HepG2 (cell line): Measurements from ENCODE around the gene EDAR. TPM values are rescaled to one million over a fixed set of nuclear protein-coding genes. Genes with fewer than 3 reads are reported as not detected.
A peak's percentile ranks its signal among the peaks of the same experiment; 100 is the strongest.

Experiments
- ATAC-seq: fragments of 200-7000 bp; cut with Tn5 transposase; 3 replicates; pipeline ENCODE4 v1.9.1; 2020; ENCODE audit warnings: mild to moderate bottlenecking, moderate library complexity
- BruUV-seq: library from RNA; stranded (reverse); fragments of 400-500 nt; replicated peaks from 2 replicates; lab custom pipeline; 2021; lab: Mats Ljungman, UMichigan
- CTCF ChIA-PET: fragments of 300-600 bp; formaldehyde crosslinking; extraction: SDS; loops from one replicate; lab custom pipeline; 2021; ENCODE audit warnings: low total read pairs, inconsistent platforms, low intra/inter-chr PET ratio; lab: Yijun Ruan, JAX
- POLR2A ChIA-PET: fragments of 350-600 bp; sonication (Branson Sonifier 250); formaldehyde crosslinking; loops from one replicate; lab custom pipeline; 2020; ENCODE audit warnings: antibody characterized with exemption, inconsistent platforms; lab: Yijun Ruan, JAX
- DNase-seq: peaks from one replicate; pipeline ENCODE4 v3.0.0-alpha.2; 2015; ENCODE audit warnings: low spot score
- FAIRE-seq: peaks from 3 replicates; lab custom pipeline; 2011; peaks lifted over from hg19 to GRCh38; lab: Jason Lieb, UNC
- H2AFZ ChIP-seq: one replicate; pipeline ENCODE4 v1.6.1; 2011; ENCODE audit warnings: low read length, inconsistent platforms
- H3K27ac ChIP-seq: fragments of 300-600 bp; 3 replicates; pipeline ENCODE4 v1.8.0; 2011; ENCODE audit warnings: mixed run types, mild to moderate bottlenecking, mixed read lengths, low read length, inconsistent platforms; ENCODE audit not compliant: insufficient read depth; ENCODE audit errors: extremely low read length
- H3K27me3 ChIP-seq, 2 experiments: fragments of 200-600 bp in 1 of 2; 2 replicates in 1 of 2; 3 replicates in 1 of 2; pipeline versions ENCODE4 v1.6.0 to v1.8.0; 2011; ENCODE audit warnings: low read length in 2 of 2, mild to moderate bottlenecking in 2 of 2, moderate library complexity in 2 of 2, inconsistent platforms in 1 of 2; ENCODE audit not compliant: insufficient read depth in 2 of 2, control insufficient read depth in 1 of 2
- H3K36me3 ChIP-seq, 2 experiments: fragments of 200-600 bp in 1 of 2; replicated peaks in 1 of 2; 2 replicates in 1 of 2; 3 replicates in 1 of 2; pipeline versions ENCODE4 v1.5.1 to v1.8.0; 2011; ENCODE audit warnings: low read length in 2 of 2, inconsistent platforms in 1 of 2; ENCODE audit not compliant: insufficient read depth in 2 of 2, control insufficient read depth in 1 of 2
- H3K4me1 ChIP-seq: 2 replicates; pipeline ENCODE4 v1.5.1; 2012; ENCODE audit warnings: low read length, inconsistent platforms; ENCODE audit not compliant: insufficient read depth
- H3K4me2 ChIP-seq: 2 replicates; pipeline ENCODE4 v1.6.0; 2011; ENCODE audit warnings: low read depth, low read length, inconsistent platforms
- H3K4me3 ChIP-seq, 3 experiments: fragments of 200-600 bp in 1 of 3; sonication (generic), shearing (Covaris generic) in 1 of 3; replicated peaks in 1 of 3; 2 replicates each; pipeline ENCODE4 v1.5.1; 2011 to 2016; ENCODE audit warnings: low read length in 3 of 3, inconsistent platforms in 2 of 3, low read depth in 2 of 3, mild to moderate bottlenecking in 2 of 3, control low read depth in 1 of 3, mixed read lengths in 1 of 3; ENCODE audit not compliant: insufficient read depth in 1 of 3
- H3K79me2 ChIP-seq: one replicate; pipeline ENCODE4 v1.6.1; 2011; ENCODE audit warnings: low read length, inconsistent platforms; ENCODE audit not compliant: insufficient read depth
- H3K9ac ChIP-seq: 2 replicates; pipeline ENCODE4 v1.6.0; 2011; ENCODE audit warnings: mild to moderate bottlenecking, low read depth, low read length, inconsistent platforms; ENCODE audit not compliant: insufficient read depth
- H3K9me3 ChIP-seq: 2 replicates; pipeline ENCODE4 v1.5.1; 2012; ENCODE audit warnings: mild to moderate bottlenecking, low read length
- H4K20me1 ChIP-seq: 2 replicates; pipeline ENCODE4 v1.6.0; 2011; ENCODE audit warnings: inconsistent platforms, mild to moderate bottlenecking, low read length, moderate library complexity; ENCODE audit not compliant: insufficient read depth
- ETV5 ChIP-seq: IDR thresholded peaks from 2 replicates; pipeline ENCODE4 v1.6.1; 2018; ENCODE audit warnings: missing biosample characterization, missing genetic modification reagents, inconsistent platforms, borderline replicate concordance
- HIC2 ChIP-seq: sonication (generic); formaldehyde crosslinking; IDR thresholded peaks from 2 replicates; pipeline ENCODE4 v1.9.0; 2022; ENCODE audit warnings: low read depth, missing genetic modification reagents
- ZMYM3 ChIP-seq: sonication (generic); formaldehyde crosslinking; IDR thresholded peaks from 2 replicates; pipeline ENCODE4 v1.5.1; 2020; ENCODE audit warnings: mild to moderate bottlenecking, missing genetic modification reagents
- ZNF350 ChIP-seq: sonication (generic); formaldehyde crosslinking; IDR thresholded peaks from 2 replicates; pipeline ENCODE4 v1.4.0; 2020; ENCODE audit warnings: mild to moderate bottlenecking, low read depth, missing genetic modification reagents, borderline replicate concordance
- ZNF432 ChIP-seq: sonication (generic); formaldehyde crosslinking; IDR thresholded peaks from 2 replicates; pipeline ENCODE4 v1.5.0; 2020; ENCODE audit warnings: missing genetic modification reagents, mild to moderate bottlenecking, borderline replicate concordance
- WGBS: methylation state at CpG from one replicate; pipeline ENCODE4 v1.1.6; 2017; ENCODE audit warnings: low lambda C conversion rate; 5-methylcytosine and 5-hydroxymethylcytosine counted together
- in situ Hi-C: cut with HindIII; loops from 2 replicates; pipeline ENCODE4 v1.10.0; 2017; ENCODE audit warnings: low pct_unique_long_range_greater_than_20kb; ENCODE audit not compliant: extremely low pct_ligation_motif_present
- intact Hi-C: fragments of 100-400 bp; cut with micrococcal nuclease; formaldehyde crosslinking; loops from one replicate; pipeline ENCODE4 v1.10.0; 2022; ENCODE audit not compliant: unreplicated experiment
- polyA plus RNA-seq, 8 experiments: library from polyadenylated mRNA; depleted of rRNA in 3 of 8; stranded (reverse) in 7 of 8; unstranded in 1 of 8; fragments of >200 nt; fragmentation: Illumina TruSeq in 4 of 8; extraction: Trizol in 4 of 8; gene quantifications; 2 replicates each; pipeline versions ENCODE4 v1.2.1 to v1.2.3, GENCODE V29; 2011 to 2016; ENCODE audit warnings: low read depth in 4 of 8, missing spikeins in 1 of 8, mixed read lengths in 1 of 8; ENCODE audit not compliant: insufficient read depth in 1 of 8
- total RNA-seq, 5 experiments: library from RNA; depleted of rRNA; stranded (reverse); fragments of >200 nt; fragmentation: Illumina TruSeq; extraction: Trizol; gene quantifications; 2 replicates each; pipeline ENCODE4 v1.2.3, GENCODE V29; 2016; ENCODE audit warnings: low read depth in 1 of 5

The EDAR gene
- total and polyA plus RNA-seq, 2 of the 13 experiments (the other 11 are each of a cell fraction or from before 2014, with no cell fraction given), result not detected

- FAIRE-seq (no peak), ATAC-seq (no peak), DNase-seq (no peak)
- no peak overlapping the region for H3K27ac ChIP-seq
- no peak overlapping the region for H2AFZ ChIP-seq
- peak; percentile 52; the same call in 1 of the 2 replicates for TF ChIP-seq ZMYM3 (CRISPR knock-in tag)
- TF ChIP-seq ZNF432, result no peak
- WGBS, result 75% methylated on average over 5 of the region's 5 CpGs
- in situ Hi-C loops, result no loop called here
- no peak overlapping the region for H3K4me3 ChIP-seq
- POLR2A ChIA-PET, result no interaction called here
- H3K36me3 ChIP-seq, result no peaks in the 10 kb centered on the region
- no TSS peak for BruUV-seq
- no peaks in the 10 kb centered on the region for H3K79me2 ChIP-seq
- H3K9ac ChIP-seq, result no peak overlapping the region
- H3K9me3 ChIP-seq, result no peaks in the 10 kb centered on the region
- peaks cover 71% of the 10 kb centered on the region for H3K4me1 ChIP-seq
- H3K27me3 ChIP-seq, result no peaks in the 10 kb centered on the region; a peak in 1 of 5 replicates
- no peaks in the 10 kb centered on the region for H4K20me1 ChIP-seq
- no peak overlapping the region for H3K4me2 ChIP-seq
- intact Hi-C loops, result no loop called here
- CTCF ChIA-PET, result no interaction called here
Measured at GRCh38 chr2:109018452-109018851, 29.4 kb upstream of the EDAR start.

GRCh38 chr2:109017017-109017416, 28.0 kb upstream of the EDAR start:
- ATAC-seq, result no peak
- peak; percentile 32 for DNase-seq
- H3K4me3 ChIP-seq, result no peak overlapping the region
- in situ Hi-C loops, result no loop called here
- POLR2A ChIA-PET, result no interaction called here
- no peaks in the 10 kb centered on the region for H3K36me3 ChIP-seq
- H3K27me3 ChIP-seq, result no peaks in the 10 kb centered on the region; a peak in 1 of 5 replicates
- no peak for FAIRE-seq
- no peak overlapping the region for H3K27ac ChIP-seq
- 19% methylated on average over 5 of the region's 5 CpGs for WGBS
- CTCF ChIA-PET, result no interaction called here
- H3K4me1 ChIP-seq, result peaks cover 66% of the 10 kb centered on the region
- no TSS peak for BruUV-seq
- H3K9me3 ChIP-seq, result no peaks in the 10 kb centered on the region
- no peaks in the 10 kb centered on the region for H3K79me2 ChIP-seq
- intact Hi-C loops, result no loop called here
- no peak overlapping the region for H2AFZ ChIP-seq
- peak overlapping the region; percentile 17; the same call in 1 of the 2 replicates for H3K4me2 ChIP-seq
- H3K9ac ChIP-seq, result no peak overlapping the region
- H4K20me1 ChIP-seq, result no peaks in the 10 kb centered on the region
- no peak for TF ChIP-seq ETV5 (CRISPR knock-in tag)
- TF ChIP-seq HIC2, result peak; percentile 37; the same call in 1 of the 2 replicates
- 0 out of 2 replicates have a peak, but pooled peaks have one; percentile 14 for TF ChIP-seq ZNF350 (CRISPR knock-in tag)
